Muscle of leg (tissue), 16 donors: Measurements from ENCODE around the gene NTSR1. TPM values are rescaled to one million over a fixed set of nuclear protein-coding genes. Genes with fewer than 3 reads are reported as not detected.

Experiments
- DNase-seq: peaks from one replicate; pipeline ENCODE4 v3.0.0; 2013
- H3K27ac ChIP-seq: one replicate; pipeline ENCODE4 v1.5.1; 2013; ENCODE audit warnings: mild to moderate bottlenecking, low read length, control low read depth
- H3K27me3 ChIP-seq: one replicate; pipeline ENCODE4 v1.6.1; 2013; ENCODE audit warnings: low read length; ENCODE audit not compliant: control insufficient read depth, insufficient read depth
- H3K36me3 ChIP-seq: one replicate; pipeline ENCODE4 v1.6.1; 2013; ENCODE audit warnings: low read length; ENCODE audit not compliant: control insufficient read depth, insufficient read depth
- H3K4me1 ChIP-seq: one replicate; pipeline ENCODE4 v1.6.1; 2013; ENCODE audit warnings: low read length; ENCODE audit not compliant: control insufficient read depth, insufficient read depth
- H3K4me3 ChIP-seq: one replicate; pipeline ENCODE4 v1.5.1; 2013; ENCODE audit warnings: low read length, control low read depth
- H3K9me3 ChIP-seq: replicated peaks from 2 replicates; pipeline ENCODE4 v1.6.1; 2013; ENCODE audit warnings: low read depth, low read length; ENCODE audit not compliant: control insufficient read depth
- WGBS: methylation state at CpG from one replicate; pipeline ENCODE4 v1.1.5; 2013; ENCODE audit warnings: missing lambda C conversion rate; ENCODE audit not compliant: insufficient coverage; 5-methylcytosine and 5-hydroxymethylcytosine counted together
- long read RNA-seq, 11 donors: transcript quantifications; one replicate each; lab custom pipeline, GENCODE V29; 2026
- polyA plus RNA-seq, 8 donors: library from polyadenylated mRNA; unstranded; fragments of 120-200 nt; gene quantifications; one replicate each; pipeline versions ENCODE4 v1.2.1 to v1.2.3, GENCODE V29; 2013; ENCODE audit warnings: inconsistent platforms in 1 of 8, low replicate concordance in 1 of 8; ENCODE audit not compliant: insufficient read length in 8 of 8, insufficient read depth in 1 of 8
- total RNA-seq: library from RNA; stranded (reverse); fragments of 120-200 nt; gene quantifications from one replicate; pipeline ENCODE4 v1.2.4, GENCODE V29; 2013

The NTSR1 gene
- total RNA-seq (0.04 TPM), polyA plus RNA-seq (under 1 TPM; 0.10 to 0.27 (median 0.18) TPM)
- long read RNA-seq, donor 1 = 0 reads
- long read RNA-seq, donor 2 = 0 reads
- long read RNA-seq, donor 3 = 0 reads
- long read RNA-seq, donor 4 = 0 reads
- long read RNA-seq, donor 5, full-length matches to known transcripts = 1 of 1 reads
- long read RNA-seq, donor 5, partial matches to known transcripts = 0 of 1 reads
- long read RNA-seq, donor 5, other reads (novel, unspliced or antisense) = 0 of 1 reads
- long read RNA-seq, donor 6 = 0 reads
- long read RNA-seq, donor 7 = 0 reads
- long read RNA-seq, donor 8 = 0 reads
- long read RNA-seq, donor 9 = 0 reads
- long read RNA-seq, donor 10 = 0 reads
- long read RNA-seq, donor 11 = 0 reads

GRCh38 chr20:62708591-62709536 is at the start of gene NTSR1:
TSS of gene NTSR1 (plus strand) at chr20:62708836. CDS start at chr20:62709208, 372 bp downstream.
- no peak within 1 kb of the TSS for H3K4me3 ChIP-seq
- H3K36me3 ChIP-seq = no peaks in the 10 kb centered on the region
- 6% methylated on average over 106 of the region's 124 CpGs for WGBS
- no peak for DNase-seq
- no peaks in the 10 kb centered on the region for H3K9me3 ChIP-seq
- H3K27ac ChIP-seq = no peak within 1 kb of the TSS
- H3K27me3 ChIP-seq = peaks cover 74% of the 10 kb centered on the region
- peaks cover 33% of the 10 kb centered on the region for H3K4me1 ChIP-seq

DNA sequence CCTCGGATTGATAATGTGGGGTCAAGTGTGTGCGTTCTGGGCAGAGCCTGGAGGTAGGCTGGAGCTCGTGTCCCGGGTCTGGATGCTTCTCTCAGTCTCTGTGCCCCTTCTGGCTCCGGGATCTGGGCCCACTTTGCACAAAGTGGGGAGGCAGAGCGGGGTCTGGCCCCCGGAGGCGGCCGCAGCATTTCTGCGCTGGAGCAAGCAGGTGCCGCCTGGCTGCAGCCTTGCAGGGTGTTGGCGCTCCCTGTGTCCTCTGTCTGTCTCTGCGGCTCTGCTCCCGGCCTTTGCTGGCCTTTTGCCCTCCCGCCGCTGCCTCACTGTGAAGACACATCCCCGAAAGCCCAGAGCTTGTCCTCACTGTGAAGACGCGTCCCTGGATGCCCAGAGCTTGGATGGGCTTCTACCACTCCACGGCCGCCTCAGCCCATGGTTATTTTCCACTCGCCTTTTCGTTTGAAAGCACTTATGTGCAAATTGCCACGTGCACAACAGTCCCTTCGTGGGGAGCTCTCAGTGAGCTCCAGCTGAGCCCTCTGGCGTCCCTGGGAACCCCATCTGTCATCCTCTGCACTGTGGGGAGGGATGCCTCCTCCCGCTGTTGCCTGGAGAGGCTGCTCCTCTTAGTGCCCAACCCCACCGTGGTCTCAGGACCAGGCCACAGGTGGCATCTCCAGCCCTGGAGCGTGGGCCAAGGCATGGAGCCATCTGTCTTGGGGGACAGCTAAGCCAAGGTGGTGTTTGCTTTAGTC is 49.0 kb upstream of the NTSR1 start:
- DNase-seq = no peak
- Histone ChIP-seq H3K4me1 (peaks cover 10% of the 10 kb centered on the region), H3K27me3 (peaks cover 13% of the 10 kb centered on the region), H3K36me3 (no peaks in the 10 kb centered on the region), H3K9me3 (no peaks in the 10 kb centered on the region), H3K4me3 (no peak overlapping the region), H3K27ac (no peak overlapping the region)
- 81% methylated on average over 23 of the region's 29 CpGs for WGBS

- H3K36me3 ChIP-seq = no peaks in the 10 kb centered on the region
- 86% methylated on average over 15 of the region's 15 CpGs for WGBS
- no peaks in the 10 kb centered on the region for H3K9me3 ChIP-seq
Observed at GRCh38 chr20:62660240-62660615, 48.4 kb upstream of the NTSR1 start.

GRCh38 chr20:62660768-62661167 is 47.9 kb upstream of the NTSR1 start:
- DNase-seq = no peak
- no peaks in the 10 kb centered on the region for H3K36me3 ChIP-seq
- H3K4me3 ChIP-seq = no peak overlapping the region
- H3K27ac ChIP-seq = no peak overlapping the region
- no peaks in the 10 kb centered on the region for H3K9me3 ChIP-seq
- 60% methylated on average over 8 of the region's 18 CpGs for WGBS
- peaks cover 15% of the 10 kb centered on the region for H3K27me3 ChIP-seq
- H3K4me1 ChIP-seq = peaks cover 10% of the 10 kb centered on the region

More at GRCh38 chr20:62660240-62660615, 48.4 kb upstream of the NTSR1 start:
- Histone ChIP-seq H3K4me1 (peaks cover 10% of the 10 kb centered on the region), H3K4me3 (no peak overlapping the region), H3K27ac (no peak overlapping the region), H3K27me3 (peaks cover 15% of the 10 kb centered on the region)
- DNase-seq = no peak

GRCh38 chr20:62661647-62662046 is 47.0 kb upstream of the NTSR1 start:
- Histone ChIP-seq H3K4me1 (peaks cover 12% of the 10 kb centered on the region), H3K36me3 (no peaks in the 10 kb centered on the region), H3K9me3 (no peaks in the 10 kb centered on the region), H3K27ac (no peak overlapping the region), H3K27me3 (peaks cover 15% of the 10 kb centered on the region), H3K4me3 (no peak overlapping the region)
- DNase-seq = no peak
- WGBS = 60% methylated on average over 10 of the region's 11 CpGs

GRCh38 chr20:62662422-62662821 is 46.2 kb upstream of the NTSR1 start:
- Histone ChIP-seq H3K9me3 (no peaks in the 10 kb centered on the region), H3K27ac (no peak overlapping the region), H3K4me1 (peaks cover 19% of the 10 kb centered on the region), H3K27me3 (peaks cover 15% of the 10 kb centered on the region), H3K36me3 (no peaks in the 10 kb centered on the region), H3K4me3 (no peak overlapping the region)
- no CpG with 5 or more reads among the region's 6 CpGs for WGBS
- no peak for DNase-seq

GRCh38 chr20:62663145-62664018 is 45.3 kb upstream of the NTSR1 start:
- WGBS = 51% methylated on average over 22 of the region's 24 CpGs

GRCh38 chr20:62664019-62664971 is 44.3 kb upstream of the NTSR1 start:
- Histone ChIP-seq H3K9me3 (no peaks in the 10 kb centered on the region), H3K27me3 (peaks cover 15% of the 10 kb centered on the region)
- WGBS = 68% methylated on average over 16 of the region's 18 CpGs

More at GRCh38 chr20:62663145-62664018, 45.3 kb upstream of the NTSR1 start:
- no peaks in the 10 kb centered on the region for H3K36me3 ChIP-seq
- no peaks in the 10 kb centered on the region for H3K9me3 ChIP-seq
- H3K4me3 ChIP-seq = no peak overlapping the region
- peaks cover 24% of the 10 kb centered on the region for H3K4me1 ChIP-seq
- no peak for DNase-seq
- peaks cover 15% of the 10 kb centered on the region for H3K27me3 ChIP-seq
- H3K27ac ChIP-seq = no peak overlapping the region

More at GRCh38 chr20:62664019-62664971, 44.3 kb upstream of the NTSR1 start:
- peaks cover 27% of the 10 kb centered on the region for H3K4me1 ChIP-seq
- no peaks in the 10 kb centered on the region for H3K36me3 ChIP-seq
- H3K4me3 ChIP-seq = no peak overlapping the region
- no peak for DNase-seq
- no peak overlapping the region for H3K27ac ChIP-seq
